ENCODE results near the gene THBS4.

DNA sequence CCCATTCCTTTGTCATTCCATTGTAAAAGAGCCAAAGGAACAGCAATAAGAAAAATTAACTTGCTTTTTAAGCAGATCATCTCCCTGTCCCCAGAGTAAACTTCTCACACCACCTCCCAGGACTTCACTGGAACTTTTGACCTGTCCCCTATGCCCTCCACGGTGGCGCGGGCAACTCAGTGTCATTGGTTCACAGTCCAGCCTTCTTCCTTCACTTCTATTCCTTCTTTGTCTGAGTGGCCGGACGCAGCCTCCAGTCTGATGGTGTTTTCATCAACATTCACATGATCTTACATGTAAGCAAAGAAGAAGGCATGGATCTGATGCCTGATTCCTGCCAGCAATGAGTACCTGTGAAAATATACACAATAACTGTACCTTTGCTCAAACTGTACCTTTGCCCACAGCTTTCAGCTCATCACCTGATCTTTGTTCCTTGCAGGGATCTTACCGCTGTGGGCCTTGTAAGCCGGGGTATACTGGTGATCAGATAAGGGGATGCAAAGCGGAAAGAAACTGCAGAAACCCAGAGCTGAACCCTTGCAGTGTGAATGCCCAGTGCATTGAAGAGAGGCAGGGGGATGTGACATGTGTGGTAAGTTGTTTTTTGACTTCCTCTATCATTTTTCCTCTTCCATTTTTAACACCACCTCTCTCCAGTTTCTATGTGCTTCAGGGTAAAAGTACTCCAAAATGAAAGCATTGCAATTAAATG lies 32.5 kb downstream of the THBS4 start:
- TF ChIP-seq, protein P1, sequence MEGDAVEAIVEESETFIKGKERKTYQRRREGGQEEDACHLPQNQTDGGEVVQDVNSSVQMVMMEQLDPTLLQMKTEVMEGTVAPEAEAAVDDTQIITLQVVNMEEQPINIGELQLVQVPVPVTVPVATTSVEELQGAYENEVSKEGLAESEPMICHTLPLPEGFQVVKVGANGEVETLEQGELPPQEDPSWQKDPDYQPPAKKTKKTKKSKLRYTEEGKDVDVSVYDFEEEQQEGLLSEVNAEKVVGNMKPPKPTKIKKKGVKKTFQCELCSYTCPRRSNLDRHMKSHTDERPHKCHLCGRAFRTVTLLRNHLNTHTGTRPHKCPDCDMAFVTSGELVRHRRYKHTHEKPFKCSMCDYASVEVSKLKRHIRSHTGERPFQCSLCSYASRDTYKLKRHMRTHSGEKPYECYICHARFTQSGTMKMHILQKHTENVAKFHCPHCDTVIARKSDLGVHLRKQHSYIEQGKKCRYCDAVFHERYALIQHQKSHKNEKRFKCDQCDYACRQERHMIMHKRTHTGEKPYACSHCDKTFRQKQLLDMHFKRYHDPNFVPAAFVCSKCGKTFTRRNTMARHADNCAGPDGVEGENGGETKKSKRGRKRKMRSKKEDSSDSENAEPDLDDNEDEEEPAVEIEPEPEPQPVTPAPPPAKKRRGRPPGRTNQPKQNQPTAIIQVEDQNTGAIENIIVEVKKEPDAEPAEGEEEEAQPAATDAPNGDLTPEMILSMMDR (IDR thresholded peaks at IDR 0.05; ENCODE audit: low read depth, low read length, poor library complexity, severe bottlenecking), result no peak
- no peak for TF ChIP-seq EZH2phosphoT487 (IDR thresholded peaks at IDR 0.05; ENCODE audit: borderline replicate concordance, low read length)
